Ishikawa (cell line): Measurements from ENCODE around the gene IMMP2L.

Experiments used
- EGR1 ChIP-seq: IDR thresholded peaks from 2 replicates; pipeline ENCODE4 v1.6.1; 2012
- FOXM1 ChIP-seq: IDR thresholded peaks from 2 replicates; pipeline ENCODE4 v1.6.1; 2012; ENCODE audit warnings: low read depth, borderline replicate concordance
- MAX ChIP-seq: IDR thresholded peaks from 2 replicates; pipeline ENCODE4 v1.6.1; 2012
- RAD21 ChIP-seq: IDR thresholded peaks from 2 replicates; pipeline ENCODE4 v1.6.1; 2012; ENCODE audit warnings: low read depth
- TAF1 ChIP-seq: IDR thresholded peaks from 2 replicates; pipeline ENCODE4 v1.6.1; 2012; ENCODE audit warnings: low read depth, mild to moderate bottlenecking
- TCF12 ChIP-seq: IDR thresholded peaks from 2 replicates; pipeline ENCODE4 v1.6.1; 2012; ENCODE audit warnings: low read depth
- TEAD4 ChIP-seq: IDR thresholded peaks from 2 replicates; pipeline ENCODE4 v1.6.1; 2012

- TF ChIP-seq TEAD4 = no peak
- TF ChIP-seq TCF12 = no peak
- TF ChIP-seq EGR1 = no peak
- no peak for TF ChIP-seq FOXM1
- TF ChIP-seq MAX = no peak
- no peak for TF ChIP-seq RAD21
- no peak for TF ChIP-seq TAF1
These were observed 550.1 kb downstream of the IMMP2L start for GRCh38 chr7:111012149-111012548.
